Spleen (tissue), 11 donors: Measurements from ENCODE around the gene SUMO2. TPM values are rescaled to one million over a fixed set of nuclear protein-coding genes. Genes with fewer than 3 reads are reported as not detected.

Experiments used
- DNase-seq: peaks from one replicate; pipeline ENCODE4 v3.0.0-alpha.2; 2020
- H3K27ac ChIP-seq, 8 donors: fragments of 200-600 bp; sonication (generic) in 7 of 8; 1 replicate in 4 of 8; 2 replicates in 4 of 8; pipeline versions ENCODE4 v1.5.0 to v1.8.0; 2016 to 2021; ENCODE audit warnings: inconsistent platforms in 4 of 8, mild to moderate bottlenecking in 4 of 8, moderate library complexity in 1 of 8
- H3K27me3 ChIP-seq, 7 donors: fragments of 200-600 bp; sonication (generic) in 6 of 7; replicated peaks in 1 of 7; 1 replicate in 4 of 7; 2 replicates in 3 of 7; pipeline versions ENCODE4 v1.5.0 to v1.8.0; 2016 to 2021; ENCODE audit warnings: inconsistent platforms in 3 of 7, mild to moderate bottlenecking in 1 of 7
- H3K36me3 ChIP-seq, 6 donors: fragments of 200-600 bp; sonication (generic) in 5 of 6; 1 replicate in 4 of 6; 2 replicates in 2 of 6; pipeline versions ENCODE4 v1.5.0 to v1.8.0; 2016 to 2021; ENCODE audit warnings: inconsistent platforms in 2 of 6
- H3K4me1 ChIP-seq, 6 donors: fragments of 200-600 bp; sonication (generic) in 5 of 6; 1 replicate in 3 of 6; 2 replicates in 3 of 6; pipeline versions ENCODE4 v1.5.0 to v1.8.0; 2016 to 2021; ENCODE audit warnings: inconsistent platforms in 3 of 6
- H3K4me3 ChIP-seq, 8 donors: fragments of 200-600 bp; sonication (generic) in 7 of 8; 1 replicate in 4 of 8; 2 replicates in 4 of 8; pipeline versions ENCODE4 v1.5.0 to v1.8.0; 2016 to 2021; ENCODE audit warnings: inconsistent platforms in 4 of 8, mild to moderate bottlenecking in 4 of 8, moderate library complexity in 2 of 8
- H3K9me3 ChIP-seq, 8 donors: fragments of 200-600 bp; sonication (generic) in 7 of 8; 1 replicate in 4 of 8; 2 replicates in 4 of 8; pipeline versions ENCODE4 v1.5.0 to v1.8.0; 2016 to 2021; ENCODE audit warnings: inconsistent platforms in 4 of 8
- POLR2A ChIP-seq, 3 donors: fragments of 450-650 bp; IDR thresholded peaks; one replicate each; pipeline ENCODE4 v1.5.1; 2017; ENCODE audit warnings: antibody characterized with exemption in 3 of 3, mild to moderate bottlenecking in 1 of 3
- POLR2AphosphoS5 ChIP-seq, 3 donors: sonication (generic); formaldehyde crosslinking; IDR thresholded peaks; one replicate each; pipeline ENCODE4 v1.5.1; 2017; ENCODE audit warnings: antibody characterized with exemption in 3 of 3
- WGBS, 5 donors: extraction: QIAGEN DNeasy Blood & Tissue Kit in 3 of 5; methylation state at CpG; one replicate each; pipeline versions ENCODE4 v1.1.5 to v1.1.7; 2013 to 2018; 5-methylcytosine and 5-hydroxymethylcytosine counted together
- intact Hi-C: fragments of 100-400 bp; cut with DNase I; formaldehyde crosslinking; loops from one replicate; pipeline ENCODE4 v1.15.0; 2023; ENCODE audit warnings: low total_unique reads
- polyA plus RNA-seq, 3 donors: library from polyadenylated mRNA; stranded (reverse); fragments of 200-250 nt; gene quantifications; one replicate each; pipeline ENCODE4 v1.2.1, GENCODE V29; 2013
- total RNA-seq, 7 donors: library from RNA; depleted of rRNA in 3 of 7; stranded (reverse); fragments of >200 nt in 3 of 7; fragmentation: NEBNext Ultra II Directional in 4 of 7; extraction: Animal tissue kit (Norgen Biotek cat#: 25700) in 4 of 7; gene quantifications; one replicate each; pipeline versions ENCODE4 v1.1.0 to v1.2.1, GENCODE V29; 2016 to 2021
- TF ChIP-seq, protein P1 (sequence below), 11 experiments: fragments of 200-600 bp in 7 of 11; fragments of 450-650 bp in 4 of 11; sonication (generic) in 4 of 11; IDR thresholded peaks in 8 of 11; conservative IDR thresholded peaks in 3 of 11; 1 replicate in 7 of 11; 2 replicates in 4 of 11; pipeline versions ENCODE4 v1.4.0 to v1.8.0; 2016 to 2021; ENCODE audit warnings: antibody characterized with exemption in 11 of 11, inconsistent platforms in 4 of 11, mild to moderate bottlenecking in 1 of 11
- donor health status: healthy with polysubstance abuse.
- donor health status: DM: no; HTN: no; CAD: no; lungs with moderate emphysema.
- donor health status: DM: no; HTN: no; CAD: no.
- donor health status: Bipolar disorder and iron deficiency.
- donor health status: healthy.
- donor health status: DM: no; HTN: no; CAD: no.
- donor health status: DM: yes; HTN: yes; CAD: no.

SUMO2 gene
- total and polyA plus RNA-seq, 10 donors, result 67.7 to 310 (median 122) TPM

DNA sequence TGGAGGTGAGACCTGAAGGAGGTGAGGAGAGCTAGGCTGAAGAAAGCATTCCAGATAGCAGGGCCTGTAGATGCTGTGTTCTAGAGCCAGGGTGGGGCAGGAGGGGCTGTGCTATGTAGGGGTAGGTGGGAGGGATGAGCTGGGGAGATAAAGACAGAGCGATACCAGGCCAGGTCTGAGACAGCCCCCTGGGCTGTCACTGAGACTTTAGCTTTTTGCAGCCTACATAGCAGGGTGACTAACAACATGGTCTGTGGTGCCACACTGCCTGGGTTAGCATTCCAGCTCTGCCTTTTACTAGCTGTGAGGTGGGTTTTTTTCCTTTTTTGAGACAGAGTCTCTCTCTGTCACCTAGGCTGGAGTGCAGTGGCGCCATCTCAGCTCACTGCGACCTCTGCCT is 37.1 kb upstream of the SUMO2 start:
- no peak for DNase-seq
- 96 to 100% (median 98%) methylated on average over 3 of the region's 3 CpGs for WGBS, 5 donors
- intact Hi-C loops, result no loop called here
- no peaks in the 10 kb centered on the region for H3K4me1 ChIP-seq
- no peaks in the 10 kb centered on the region for H3K9me3 ChIP-seq
- no peak overlapping the region for H3K4me3 ChIP-seq
- no peaks in the 10 kb centered on the region for H3K27me3 ChIP-seq
- H3K27ac ChIP-seq, result no peak overlapping the region
- TF ChIP-seq POLR2A (IDR thresholded peaks at IDR 0.05), result no peak
- TF ChIP-seq POLR2AphosphoS5 (IDR thresholded peaks at IDR 0.05), result no peak
- TF ChIP-seq, protein P1, sequence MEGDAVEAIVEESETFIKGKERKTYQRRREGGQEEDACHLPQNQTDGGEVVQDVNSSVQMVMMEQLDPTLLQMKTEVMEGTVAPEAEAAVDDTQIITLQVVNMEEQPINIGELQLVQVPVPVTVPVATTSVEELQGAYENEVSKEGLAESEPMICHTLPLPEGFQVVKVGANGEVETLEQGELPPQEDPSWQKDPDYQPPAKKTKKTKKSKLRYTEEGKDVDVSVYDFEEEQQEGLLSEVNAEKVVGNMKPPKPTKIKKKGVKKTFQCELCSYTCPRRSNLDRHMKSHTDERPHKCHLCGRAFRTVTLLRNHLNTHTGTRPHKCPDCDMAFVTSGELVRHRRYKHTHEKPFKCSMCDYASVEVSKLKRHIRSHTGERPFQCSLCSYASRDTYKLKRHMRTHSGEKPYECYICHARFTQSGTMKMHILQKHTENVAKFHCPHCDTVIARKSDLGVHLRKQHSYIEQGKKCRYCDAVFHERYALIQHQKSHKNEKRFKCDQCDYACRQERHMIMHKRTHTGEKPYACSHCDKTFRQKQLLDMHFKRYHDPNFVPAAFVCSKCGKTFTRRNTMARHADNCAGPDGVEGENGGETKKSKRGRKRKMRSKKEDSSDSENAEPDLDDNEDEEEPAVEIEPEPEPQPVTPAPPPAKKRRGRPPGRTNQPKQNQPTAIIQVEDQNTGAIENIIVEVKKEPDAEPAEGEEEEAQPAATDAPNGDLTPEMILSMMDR (IDR thresholded peaks at IDR 0.05 in 8 of 11, conservative IDR thresholded peaks at IDR 0.05 in 3 of 11), result no peak
- peaks cover 5 to 100% (median 83%) of the 10 kb centered on the region in 6 donors for H3K36me3 ChIP-seq

DNA sequence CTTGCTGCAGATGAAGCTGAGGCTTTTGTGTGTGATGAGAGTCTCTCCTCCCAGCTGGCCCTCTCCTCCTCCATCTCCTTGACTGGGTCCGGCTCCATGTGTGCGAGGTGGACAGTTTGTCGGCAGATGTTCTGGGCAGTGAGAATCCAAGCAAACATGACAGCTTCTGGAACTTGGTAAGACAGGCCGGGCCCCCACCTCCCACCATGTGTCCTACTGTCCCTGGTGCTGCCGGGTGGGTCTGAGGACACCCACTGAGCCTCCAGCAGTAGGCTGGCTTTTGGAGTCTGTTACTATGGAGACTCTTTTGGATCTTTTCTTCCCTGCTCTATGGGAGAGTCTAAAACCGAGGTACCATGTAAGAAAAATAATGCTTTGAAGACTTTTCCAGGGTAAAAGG is 35.4 kb upstream of the SUMO2 start:
- TF ChIP-seq POLR2A (IDR thresholded peaks at IDR 0.05), result no peak
- TF ChIP-seq, protein P1 (IDR thresholded peaks at IDR 0.05 in 8 of 11, conservative IDR thresholded peaks at IDR 0.05 in 3 of 11), result no peak
- no peak for TF ChIP-seq POLR2AphosphoS5 (IDR thresholded peaks at IDR 0.05)
- intact Hi-C loops, result no loop called here
- no peak for DNase-seq
- Histone ChIP-seq H3K27me3 (no peaks in the 10 kb centered on the region), H3K9me3 (no peaks in the 10 kb centered on the region), H3K36me3 (peaks cover 5 to 100% (median 84%) of the 10 kb centered on the region in 6 donors), H3K27ac (no peak overlapping the region), H3K4me1 (no peaks in the 10 kb centered on the region), H3K4me3 (no peak overlapping the region)
- 88 to 96% (median 93%) methylated on average over 6 of the region's 6 CpGs for WGBS, 5 donors

DNA sequence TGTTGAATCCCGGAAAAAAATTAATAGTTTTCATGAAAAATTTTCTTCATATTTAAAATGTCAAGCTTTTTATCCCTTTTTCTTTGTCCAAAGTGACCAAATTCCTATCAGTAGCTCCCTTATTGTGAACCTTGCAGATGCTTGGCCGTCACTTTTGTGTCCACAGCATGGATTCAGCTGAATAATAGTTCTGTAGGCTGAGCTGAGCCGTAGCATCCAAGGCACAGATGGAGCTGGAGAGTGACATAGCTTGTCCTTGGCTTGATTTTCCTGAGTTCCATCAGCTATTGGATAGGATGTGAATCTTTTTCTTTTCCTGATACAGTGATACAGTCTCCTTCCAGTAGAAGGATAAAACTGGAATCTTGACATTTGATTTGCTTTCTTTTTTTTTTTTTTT is 26.3 kb upstream of the SUMO2 start:
- intact Hi-C loops, result loop anchor here (10.0 kb wide), 1 partner anchor 244 kb away; no protein-coding TSS in a partner anchor
- no peaks in the 10 kb centered on the region for H3K27me3 ChIP-seq
- no peak for DNase-seq
- H3K4me1 ChIP-seq, result peaks cover 17 to 35% (median 28%) of the 10 kb centered on the region in 6 donors
- no peak overlapping the region for H3K4me3 ChIP-seq
- no peak for TF ChIP-seq POLR2AphosphoS5 (IDR thresholded peaks at IDR 0.05)
- TF ChIP-seq, protein P1 (IDR thresholded peaks at IDR 0.05 in 8 of 11, conservative IDR thresholded peaks at IDR 0.05 in 3 of 11), result no peak
- TF ChIP-seq POLR2A (IDR thresholded peaks at IDR 0.05), result no peak
- peaks cover 2 to 64% (median 54%) of the 10 kb centered on the region in 6 donors for H3K36me3 ChIP-seq
- H3K9me3 ChIP-seq, result no peaks in the 10 kb centered on the region
- no peak overlapping the region for H3K27ac ChIP-seq
- 87 to 92% (median 89%) methylated on average over 3 of the region's 3 CpGs for WGBS, 5 donors

DNA sequence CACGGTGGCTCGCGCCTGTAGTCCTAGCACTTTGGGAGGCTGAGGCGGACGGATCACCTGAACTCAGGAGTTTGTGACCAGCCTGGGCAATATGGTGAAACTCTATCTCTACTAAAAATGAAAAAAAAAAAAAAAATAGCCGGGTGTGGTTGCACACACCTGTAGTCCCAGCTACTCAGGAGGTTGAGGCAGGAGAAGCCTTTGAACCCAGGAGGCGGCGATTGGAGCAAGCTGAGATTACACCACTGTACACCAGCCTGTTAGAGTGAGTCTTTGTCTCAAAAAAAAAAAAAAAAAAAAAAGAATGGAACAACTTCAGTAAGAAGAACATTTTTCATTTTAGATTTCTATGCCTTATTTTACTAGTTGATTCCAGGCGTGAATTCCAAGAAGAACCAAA is 25.4 kb upstream of the SUMO2 start:
- WGBS, 5 donors, result 90 to 97% (median 94%) methylated on average over 9 of the region's 9 CpGs
- intact Hi-C loops, result loop anchor here (10.0 kb wide), 1 partner anchor 243 kb away; no protein-coding TSS in a partner anchor
- Histone ChIP-seq H3K9me3 (no peaks in the 10 kb centered on the region), H3K4me1 (peaks cover 17 to 37% (median 29%) of the 10 kb centered on the region in 6 donors), H3K27ac (no peak overlapping the region), H3K36me3 (peaks cover 2 to 55% (median 46%) of the 10 kb centered on the region in 6 donors), H3K27me3 (no peaks in the 10 kb centered on the region), H3K4me3 (no peak overlapping the region)
- DNase-seq, result no peak
- TF ChIP-seq POLR2A (IDR thresholded peaks at IDR 0.05), result no peak
- no peak for TF ChIP-seq POLR2AphosphoS5 (IDR thresholded peaks at IDR 0.05)
- TF ChIP-seq, protein P1 (IDR thresholded peaks at IDR 0.05 in 8 of 11, conservative IDR thresholded peaks at IDR 0.05 in 3 of 11), result no peak
